Esophagus (tissue), 2 donors: Measurements from ENCODE around the gene ICA1. TPM values are rescaled to one million over a fixed set of nuclear protein-coding genes. Genes with fewer than 3 reads are reported as not detected.

Source experiments
- H3K27ac ChIP-seq, 2 donors: one replicate each; pipeline ENCODE4 v1.5.1; 2013; ENCODE audit warnings: low read depth in 2 of 2, mild to moderate bottlenecking in 2 of 2, inconsistent platforms in 1 of 2, low read length in 1 of 2, moderate library complexity in 1 of 2
- H3K27me3 ChIP-seq, 2 donors: one replicate each; pipeline ENCODE4 v1.6.1; 2013; ENCODE audit warnings: low read length in 2 of 2, control low read depth in 1 of 2, mild to moderate bottlenecking in 1 of 2; ENCODE audit not compliant: insufficient read depth in 2 of 2, control insufficient read depth in 1 of 2
- H3K36me3 ChIP-seq, 2 donors: one replicate each; pipeline ENCODE4 v1.6.1; 2013; ENCODE audit warnings: low read length in 1 of 2; ENCODE audit not compliant: control insufficient read depth in 2 of 2, insufficient read depth in 2 of 2
- H3K4me1 ChIP-seq, 2 donors: one replicate each; pipeline ENCODE4 v1.6.1; 2013; ENCODE audit warnings: low read length in 1 of 2; ENCODE audit not compliant: control insufficient read depth in 2 of 2, insufficient read depth in 2 of 2
- H3K4me3 ChIP-seq, 2 donors: one replicate each; pipeline ENCODE4 v1.5.1; 2013; ENCODE audit warnings: low read length in 2 of 2, mild to moderate bottlenecking in 2 of 2, low read depth in 1 of 2, moderate library complexity in 1 of 2
- H3K9me3 ChIP-seq, 2 donors: one replicate each; pipeline ENCODE4 v1.6.1; 2013; ENCODE audit warnings: mild to moderate bottlenecking in 2 of 2, low read depth in 1 of 2, low read length in 1 of 2, moderate library complexity in 1 of 2; ENCODE audit not compliant: control insufficient read depth in 2 of 2, insufficient read depth in 1 of 2
- WGBS, 2 donors: extraction: QIAGEN DNeasy Blood & Tissue Kit; methylation state at CpG; one replicate each; pipeline ENCODE4 v1.1.7; 2013; 5-methylcytosine and 5-hydroxymethylcytosine counted together
- polyA plus RNA-seq, 2 donors: library from polyadenylated mRNA; stranded (reverse); fragments of 200-250 nt; gene quantifications; one replicate each; pipeline ENCODE4 v1.2.3, GENCODE V29; 2013
- donor health status: healthy with polysubstance abuse.
- donor health status: Bipolar disorder and iron deficiency.

The ICA1 gene
- polyA plus RNA-seq, 2 donors = 10.7 to 11.3 TPM

- Histone ChIP-seq H3K27ac (no peak overlapping the region), H3K4me3 (no peak overlapping the region), H3K4me1 (no peaks in the 10 kb centered on the region), H3K9me3 (no peaks in the 10 kb centered on the region), H3K36me3 (no peaks in the 10 kb centered on the region), H3K27me3 (no peaks in the 10 kb centered on the region)
- WGBS, 2 donors = 86 to 92% methylated on average over 5 of the region's 5 CpGs
Observed at GRCh38 chr7:8172372-8173354, 89.3 kb downstream of the ICA1 start.

GRCh38 chr7:8169171-8169570 is 92.8 kb downstream of the ICA1 start:
- H3K9me3 ChIP-seq = no peaks in the 10 kb centered on the region
- H3K27ac ChIP-seq = no peak overlapping the region
- H3K36me3 ChIP-seq = no peaks in the 10 kb centered on the region
- H3K27me3 ChIP-seq = no peaks in the 10 kb centered on the region
- WGBS, 2 donors = 84 to 87% methylated on average over 1 of the region's 1 CpG
- H3K4me3 ChIP-seq = no peak overlapping the region
- no peaks in the 10 kb centered on the region for H3K4me1 ChIP-seq

GRCh38 chr7:8168336-8168735 is 93.6 kb downstream of the ICA1 start:
- Histone ChIP-seq H3K27ac (no peak overlapping the region), H3K36me3 (no peaks in the 10 kb centered on the region), H3K4me3 (no peak overlapping the region), H3K9me3 (no peaks in the 10 kb centered on the region), H3K4me1 (no peaks in the 10 kb centered on the region), H3K27me3 (no peaks in the 10 kb centered on the region)
- 82 to 84% methylated on average over 3 of the region's 3 CpGs for WGBS, 2 donors

GRCh38 chr7:8165150-8165549 is 96.8 kb downstream of the ICA1 start:
- H3K9me3 ChIP-seq = no peaks in the 10 kb centered on the region
- H3K27me3 ChIP-seq = no peaks in the 10 kb centered on the region
- 19 to 28% methylated on average over 4 of the region's 4 CpGs for WGBS, 2 donors

GRCh38 chr7:8162181-8162580 is 99.8 kb downstream of the ICA1 start:
- Histone ChIP-seq H3K4me1 (no peaks in the 10 kb centered on the region), H3K27me3 (no peaks in the 10 kb centered on the region), H3K36me3 (no peaks in the 10 kb centered on the region), H3K27ac (no peak overlapping the region), H3K4me3 (no peak overlapping the region), H3K9me3 (no peaks in the 10 kb centered on the region)
- WGBS, 2 donors = 82% methylated on average over 3 of the region's 3 CpGs

More at GRCh38 chr7:8165150-8165549, 96.8 kb downstream of the ICA1 start:
- Histone ChIP-seq H3K4me3 (no peak overlapping the region), H3K27ac (no peak overlapping the region), H3K36me3 (no peaks in the 10 kb centered on the region), H3K4me1 (no peaks in the 10 kb centered on the region)

- 90 to 91% methylated on average over 4 of the region's 4 CpGs for WGBS, 2 donors
- Histone ChIP-seq H3K4me1 (no peaks in the 10 kb centered on the region), H3K27ac (no peak overlapping the region), H3K9me3 (no peaks in the 10 kb centered on the region), H3K4me3 (no peak overlapping the region), H3K27me3 (no peaks in the 10 kb centered on the region), H3K36me3 (no peaks in the 10 kb centered on the region)
Observed at GRCh38 chr7:8161364-8161828, 100.6 kb downstream of the ICA1 start.

GRCh38 chr7:8160779-8161345 is 101.1 kb downstream of the ICA1 start:
- Histone ChIP-seq H3K27ac (no peak overlapping the region), H3K27me3 (no peaks in the 10 kb centered on the region), H3K36me3 (no peaks in the 10 kb centered on the region), H3K9me3 (no peaks in the 10 kb centered on the region), H3K4me3 (no peak overlapping the region), H3K4me1 (no peaks in the 10 kb centered on the region)
- 83% methylated on average over 7 of the region's 7 CpGs for WGBS, 2 donors

GRCh38 chr7:8160250-8160649 is 101.7 kb downstream of the ICA1 start:
- 64 to 80% methylated on average over 3 of the region's 3 CpGs for WGBS, 2 donors
- H3K27ac ChIP-seq = no peak overlapping the region
- no peaks in the 10 kb centered on the region for H3K36me3 ChIP-seq
- no peak overlapping the region for H3K4me3 ChIP-seq
- no peaks in the 10 kb centered on the region for H3K27me3 ChIP-seq
- no peaks in the 10 kb centered on the region for H3K4me1 ChIP-seq
- no peaks in the 10 kb centered on the region for H3K9me3 ChIP-seq

- Histone ChIP-seq H3K27me3 (no peaks in the 10 kb centered on the region), H3K4me1 (no peaks in the 10 kb centered on the region), H3K4me3 (no peak overlapping the region), H3K27ac (no peak overlapping the region), H3K9me3 (no peaks in the 10 kb centered on the region), H3K36me3 (no peaks in the 10 kb centered on the region)
- 76 to 98% methylated on average over 2 of the region's 2 CpGs for WGBS, 2 donors
Observed at GRCh38 chr7:8159595-8159994, 102.4 kb downstream of the ICA1 start.
